Tongue (tissue), 2 donors: ENCODE data around the gene RAB30. TPM values are rescaled to one million over a fixed set of nuclear protein-coding genes. Genes with fewer than 3 reads are reported as not detected.
"Not testable (repeated sequence)": the region's sequence is repeated elsewhere in the genome, so short reads cannot be mapped to it uniquely, and the experiment has no call there.

Experiments used
- DNase-seq: peaks from one replicate; pipeline ENCODE4 v3.0.0-alpha.2; 2015
- total RNA-seq: library from RNA; depleted of rRNA; stranded (reverse); fragments of >200 nt; gene quantifications from one replicate; pipeline ENCODE4 v1.2.3, GENCODE V29; 2014

Gene RAB30
- total RNA-seq, 1 donor from 2014 or later = 39.3 TPM

GRCh38 chr11:83009999-83010398 is 61.7 kb downstream of the RAB30 start:
- no peak for DNase-seq

GRCh38 chr11:83009136-83009535 is 62.6 kb downstream of the RAB30 start:
- not testable (repeated sequence) for DNase-seq

DNA sequence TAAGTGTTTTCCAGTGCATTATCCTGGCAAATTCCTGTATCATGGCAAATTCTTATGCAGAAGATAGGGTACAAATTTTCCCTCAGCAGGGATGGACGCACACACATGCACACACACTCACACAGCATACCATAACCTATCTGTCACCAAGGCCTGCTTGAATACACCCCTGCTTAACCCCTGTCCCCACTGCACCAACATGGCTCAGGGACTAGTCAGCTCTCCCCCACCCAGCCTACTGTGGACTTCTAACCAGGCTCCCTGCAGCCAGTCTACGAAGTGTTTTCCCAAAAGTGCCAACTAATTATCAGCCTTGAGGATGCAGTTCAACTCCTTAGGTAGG is 63.1 kb downstream of the RAB30 start:
- DNase-seq = no peak

- DNase-seq = no peak
Measured at GRCh38 chr11:83007909-83008580, 63.7 kb downstream of the RAB30 start.

DNA sequence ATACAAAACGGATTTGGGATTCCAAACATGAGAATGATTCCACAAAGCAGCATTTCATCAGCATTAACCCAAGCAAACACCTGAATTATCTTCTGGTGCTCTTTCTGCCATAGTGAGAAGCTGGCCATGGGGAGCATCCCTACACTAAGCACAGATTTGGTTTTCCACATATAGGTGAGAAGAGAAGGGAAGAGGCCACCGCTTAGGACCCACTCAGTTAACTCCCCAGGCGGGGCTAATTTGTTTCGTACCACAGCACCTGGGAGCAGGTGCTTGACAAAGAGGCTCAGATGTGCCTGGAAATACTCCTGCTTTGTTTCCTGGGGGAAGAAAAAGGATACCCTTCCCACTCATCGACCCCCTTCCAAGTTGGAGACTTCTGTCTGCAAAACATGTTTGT is 64.2 kb downstream of the RAB30 start:
- no peak for DNase-seq

- no peak for DNase-seq
Measured at GRCh38 chr11:83006877-83007330, 64.8 kb downstream of the RAB30 start.

DNA sequence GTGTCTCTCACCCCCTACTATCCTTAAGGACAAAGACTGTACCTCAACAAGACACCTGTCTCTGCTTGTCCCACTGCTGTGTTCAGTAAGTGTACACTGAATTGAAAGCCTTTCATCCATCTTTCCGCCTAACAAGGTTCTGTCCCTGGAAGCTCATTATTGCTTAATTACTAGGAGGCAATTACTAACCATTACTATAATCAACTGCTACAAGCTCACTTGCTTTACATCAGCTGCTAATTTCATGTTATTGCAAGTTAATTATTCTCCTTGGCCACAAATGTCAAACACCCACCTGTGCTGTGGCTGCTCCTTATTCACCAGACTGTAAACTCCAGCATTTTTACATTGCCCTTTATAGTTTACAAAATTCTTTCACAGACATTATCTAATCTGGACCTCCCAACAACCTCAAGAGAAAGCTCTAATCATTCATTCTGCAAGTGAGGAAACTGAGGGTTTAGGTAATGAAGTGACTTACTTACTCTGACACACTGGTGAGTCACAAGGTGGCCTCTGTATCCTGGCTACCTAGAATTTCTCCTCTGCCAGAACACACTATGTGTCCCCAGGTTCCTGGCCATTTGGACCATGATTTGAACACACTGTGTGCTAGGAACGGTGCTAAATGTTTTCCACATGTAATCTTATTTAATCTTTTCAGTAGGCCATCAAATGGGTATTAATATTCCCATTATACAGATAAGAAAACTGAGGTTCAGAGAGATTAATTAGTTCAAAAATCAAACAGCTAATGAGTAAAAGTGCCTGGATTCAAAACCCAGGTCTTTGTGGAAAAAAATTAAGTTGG is 66.7 kb downstream of the RAB30 start:
- DNase-seq = no peak

DNA sequence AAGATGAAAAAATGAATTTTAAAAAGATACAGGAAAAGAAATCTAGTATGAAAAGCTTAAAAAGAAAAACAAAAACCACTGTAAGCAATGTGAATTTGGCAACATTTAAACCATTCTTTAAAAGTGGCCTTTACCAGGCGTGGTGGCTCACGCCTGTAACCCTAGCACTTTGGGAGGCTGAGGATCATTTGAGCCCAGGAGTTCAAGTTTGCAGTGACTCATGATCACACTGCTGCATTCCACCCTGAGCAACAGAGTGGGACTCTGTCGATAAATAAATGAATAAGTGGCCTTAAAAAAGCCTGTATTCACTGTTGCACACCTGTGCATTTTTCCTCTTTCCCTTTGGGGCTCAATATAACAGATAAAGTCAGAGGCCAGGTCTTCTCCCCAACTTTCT is 69.2 kb downstream of the RAB30 start:
- no peak for DNase-seq

DNA sequence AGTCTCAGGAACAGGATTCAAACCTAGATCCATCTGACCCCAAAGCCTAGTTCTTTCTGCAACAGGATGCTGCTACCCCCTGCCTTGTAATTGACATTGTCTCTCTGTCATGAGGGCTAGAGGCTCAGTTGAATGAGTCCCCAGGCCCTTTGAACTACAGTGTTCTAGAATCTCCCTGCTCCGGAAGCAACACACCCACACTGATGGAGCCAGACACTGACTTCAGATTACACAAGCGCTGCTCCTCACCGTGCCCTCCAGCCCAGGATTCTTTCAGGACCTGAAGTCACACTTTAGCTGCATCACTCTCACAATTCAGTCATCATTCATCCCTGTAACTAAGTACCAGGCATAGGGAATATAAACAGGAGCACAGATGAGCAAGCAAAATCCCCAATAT is 69.6 kb downstream of the RAB30 start:
- DNase-seq = no peak

GRCh38 chr11:83000381-83000780 is 71.3 kb downstream of the RAB30 start:
- DNase-seq = no peak

- no peak for DNase-seq
Measured at GRCh38 chr11:82999232-82999631, 72.5 kb downstream of the RAB30 start.

DNA sequence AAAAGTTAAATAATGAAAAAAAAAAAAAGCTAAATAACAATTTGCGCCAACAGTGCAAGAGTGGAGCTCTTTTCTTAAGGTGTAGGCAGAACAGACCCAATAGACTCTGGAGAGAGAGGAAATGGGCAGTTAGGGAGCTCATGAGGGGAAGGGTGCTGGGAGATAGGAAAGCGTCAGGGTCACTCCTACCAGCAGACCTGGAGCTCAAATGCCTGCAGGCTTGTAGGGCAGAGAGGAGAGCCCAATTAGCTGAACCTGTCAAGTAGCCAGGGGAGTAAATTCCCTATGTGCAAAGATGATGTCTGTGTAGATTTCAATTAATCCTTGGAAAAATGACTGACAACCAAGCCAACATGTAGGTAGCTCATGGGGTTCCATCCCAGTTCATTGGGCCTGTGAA is 73.0 kb downstream of the RAB30 start:
- no peak for DNase-seq

- DNase-seq = peak; percentile 34
Measured at GRCh38 chr11:82996966-82997606, 74.6 kb downstream of the RAB30 start.

DNA sequence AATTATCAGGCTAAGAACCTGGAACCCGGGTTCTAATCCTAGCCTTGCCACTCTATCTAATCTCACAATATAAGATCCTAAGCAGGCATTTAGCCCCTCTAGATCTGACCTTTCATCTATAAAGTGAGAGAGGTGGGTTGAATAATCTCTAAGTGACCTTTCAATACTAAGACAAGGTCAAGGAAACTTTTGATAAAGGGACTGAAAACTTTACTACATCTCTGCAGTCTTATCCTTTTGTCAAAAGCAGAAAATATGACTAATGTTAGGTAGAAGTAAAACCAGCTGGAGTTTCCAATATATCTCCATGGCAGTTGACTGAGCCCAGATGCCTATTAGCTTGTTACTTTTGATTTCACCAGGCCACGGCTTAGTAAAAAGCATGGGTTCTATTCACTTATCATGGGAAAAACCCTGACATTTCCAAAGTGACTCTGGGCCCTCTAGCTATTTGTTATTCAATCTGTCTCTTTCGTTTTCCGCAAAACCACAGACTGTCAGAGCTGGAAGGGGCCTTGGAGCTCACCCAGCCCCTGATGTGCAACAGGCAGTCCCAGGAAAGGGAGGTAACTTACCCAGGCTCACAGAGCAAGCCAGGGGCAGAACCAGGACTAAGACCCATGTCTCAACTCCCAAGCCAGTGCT is 75.8 kb downstream of the RAB30 start:
- DNase-seq = peak; percentile 20

DNA sequence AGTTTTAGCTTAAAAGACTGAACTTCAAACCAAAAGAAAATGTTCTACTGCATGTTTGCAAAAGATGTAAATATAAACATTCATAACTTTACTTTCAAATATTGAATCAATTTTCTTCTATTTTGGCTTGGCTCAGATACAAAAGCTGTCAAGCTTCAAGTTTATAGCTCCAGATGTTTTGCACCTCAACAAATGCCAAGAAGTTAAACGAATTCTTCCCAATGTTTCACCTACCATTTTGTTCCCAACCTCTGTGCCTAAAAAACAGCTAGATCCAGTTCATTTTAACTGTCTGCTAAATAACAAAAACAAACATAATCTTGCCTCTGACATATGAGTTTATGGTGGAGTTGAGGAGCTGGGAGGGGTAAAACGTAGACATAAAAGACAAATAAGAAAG is 76.5 kb downstream of the RAB30 start:
- peak; percentile 76 for DNase-seq

DNA sequence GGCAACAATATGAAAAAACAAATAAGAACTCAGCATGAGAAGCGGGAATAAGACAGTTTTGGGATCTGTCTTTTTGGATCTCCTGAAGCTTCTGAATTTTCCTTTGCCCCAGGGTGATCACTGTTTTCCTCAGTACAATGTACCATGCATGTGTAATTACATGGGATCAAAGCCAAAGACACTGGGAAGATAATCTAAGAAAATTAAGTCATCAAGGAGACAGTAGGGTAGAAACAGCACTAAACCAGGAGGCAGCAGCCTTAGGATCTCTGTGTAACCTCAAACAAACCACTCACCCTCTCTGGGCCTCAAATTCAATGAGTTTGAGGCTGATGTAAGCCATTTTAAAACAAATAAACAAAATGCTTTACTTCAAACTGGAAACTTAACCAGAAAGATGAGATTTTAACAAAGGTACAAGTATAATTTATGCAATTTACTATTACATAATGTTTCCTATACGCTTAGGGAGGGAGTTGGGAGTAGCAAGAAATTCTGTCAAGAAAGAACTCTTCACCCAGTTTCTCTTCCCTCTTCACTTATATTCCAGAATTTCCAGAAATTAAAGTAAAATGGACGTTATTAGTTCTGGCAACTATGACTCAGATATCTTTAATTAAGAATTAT is 77.0 kb downstream of the RAB30 start:
- peak; percentile 42 for DNase-seq

DNA sequence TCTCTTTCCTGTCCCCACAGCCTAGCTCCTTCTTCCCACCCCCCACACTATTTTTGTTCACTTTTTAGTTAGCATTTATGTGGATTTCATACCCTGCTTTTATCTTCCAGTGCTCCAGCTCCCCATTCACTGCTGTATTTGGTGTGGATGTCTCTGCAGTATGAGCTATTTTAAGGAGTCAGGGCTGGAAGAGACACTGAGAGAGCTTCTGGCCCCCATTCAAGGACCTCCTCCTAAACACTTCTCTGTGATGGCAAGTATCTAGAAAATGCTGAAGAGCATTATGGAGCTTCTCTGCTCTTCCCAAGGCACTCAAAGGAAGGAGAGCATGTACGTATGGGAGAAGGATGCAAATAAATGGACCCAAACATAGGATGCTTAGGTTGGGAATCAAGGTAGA is 79.5 kb downstream of the RAB30 start:
- DNase-seq = peak; percentile 48

DNA sequence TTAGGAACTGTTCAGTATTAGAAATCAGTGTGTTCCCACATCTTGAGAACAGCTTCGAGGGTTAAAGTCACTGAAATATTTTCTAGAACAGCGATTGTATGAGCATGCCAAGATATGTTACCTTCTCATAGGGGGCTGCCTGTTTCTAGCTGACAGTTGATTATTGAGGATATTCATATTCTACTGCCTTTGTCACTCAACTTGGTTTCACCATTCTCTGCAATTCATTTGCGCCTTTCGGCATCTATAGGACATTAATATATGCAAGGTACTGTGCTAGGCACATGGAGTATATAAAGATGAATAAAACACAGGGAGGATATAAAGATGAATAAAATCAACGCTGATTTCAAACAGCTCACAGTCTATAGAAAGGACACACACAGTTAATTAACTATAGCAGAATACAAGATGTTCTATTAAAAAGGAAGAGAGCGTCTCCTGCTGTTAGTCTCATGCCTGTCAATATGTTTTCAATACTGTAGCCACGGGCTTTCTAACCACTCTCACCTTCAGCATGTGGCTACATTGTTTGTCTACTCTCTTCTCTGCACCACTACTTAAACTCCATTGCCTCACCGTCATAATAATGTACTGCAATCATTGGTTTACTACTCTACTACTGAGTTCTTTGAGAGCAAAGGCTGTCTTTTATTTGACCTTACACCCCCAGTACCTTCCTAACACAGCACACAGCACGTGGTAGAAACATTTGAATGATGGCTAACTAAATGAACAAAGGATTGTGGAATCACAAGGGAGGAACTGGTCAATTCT is 81.9 kb downstream of the RAB30 start:
- DNase-seq = no peak

- DNase-seq = peak; percentile 81
Measured at GRCh38 chr11:82988936-82989627, 82.6 kb downstream of the RAB30 start.

- DNase-seq = no peak
Measured at GRCh38 chr11:82987997-82988396, 83.7 kb downstream of the RAB30 start.

GRCh38 chr11:82986446-82986845 is 85.3 kb downstream of the RAB30 start:
- peak; percentile 21 for DNase-seq
